Stomach (tissue), 4 donors: ENCODE results near the gene AFAP1.
A peak's percentile ranks its signal among the peaks of the same experiment; 100 is the strongest.

ENCODE experiments used
- POLR2A ChIP-seq, 4 donors: fragments of 450-650 bp; IDR thresholded peaks; one replicate each; pipeline ENCODE4 v1.6.1; 2016; ENCODE audit warnings: antibody characterized with exemption in 4 of 4, control low read depth in 2 of 4, mild to moderate bottlenecking in 1 of 4, moderate library complexity in 1 of 4
- POLR2AphosphoS5 ChIP-seq, 3 donors: sonication (generic); formaldehyde crosslinking; IDR thresholded peaks; one replicate each; pipeline ENCODE4 v1.6.1; 2016; ENCODE audit warnings: antibody characterized with exemption in 3 of 3
- TF ChIP-seq, protein P1 (sequence below), 7 experiments: fragments of 450-650 bp in 4 of 7; fragments of 200-600 bp in 3 of 7; sonication (generic) in 3 of 7; IDR thresholded peaks; one replicate each; pipeline ENCODE4 v1.5.1; 2016 to 2019; ENCODE audit warnings: antibody characterized with exemption in 7 of 7, control low read depth in 2 of 7, mild to moderate bottlenecking in 1 of 7

DNA sequence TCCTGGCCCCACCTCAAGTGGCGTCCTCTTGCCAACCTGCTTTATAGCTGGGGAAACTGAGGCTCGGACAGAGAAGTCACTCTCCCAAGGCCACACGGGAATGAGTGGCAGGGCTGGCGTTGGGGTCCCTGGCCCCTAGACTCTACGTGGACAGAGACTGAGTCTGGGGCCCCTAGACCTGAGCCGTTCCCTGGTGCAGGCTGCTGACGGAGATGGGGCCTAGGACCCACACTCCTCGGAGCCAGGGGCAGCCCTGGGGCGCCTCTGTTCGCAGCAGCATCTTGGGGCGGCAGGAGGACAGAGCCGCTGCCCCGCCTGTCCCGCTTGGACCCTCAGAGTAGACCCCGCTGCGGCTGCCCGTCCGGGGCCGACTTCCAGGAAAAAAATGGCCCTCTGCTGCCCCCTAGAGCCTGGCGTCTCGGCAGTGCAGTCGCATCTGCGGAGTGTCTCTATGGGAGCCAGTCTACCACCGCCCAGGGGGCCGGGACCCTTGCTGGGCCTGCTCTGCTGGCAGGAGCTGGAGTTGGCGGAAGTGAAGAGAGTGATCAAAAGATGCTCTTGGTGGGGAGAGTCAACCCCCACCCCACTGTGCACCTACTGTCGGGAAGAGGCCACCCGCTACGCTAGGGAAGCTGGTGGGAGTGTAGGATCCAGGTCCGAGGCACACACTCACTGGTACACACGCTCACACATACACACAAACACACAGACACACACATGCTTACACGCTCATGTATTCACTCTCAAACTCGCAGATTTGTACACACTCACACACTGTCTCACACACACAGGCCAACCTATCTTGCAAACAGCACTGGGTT lies 220.1 kb downstream of the AFAP1 start:
- TF ChIP-seq POLR2A (IDR thresholded peaks at IDR 0.05) (no peak), POLR2AphosphoS5 (IDR thresholded peaks at IDR 0.05) (no peak)
- TF ChIP-seq, protein P1, sequence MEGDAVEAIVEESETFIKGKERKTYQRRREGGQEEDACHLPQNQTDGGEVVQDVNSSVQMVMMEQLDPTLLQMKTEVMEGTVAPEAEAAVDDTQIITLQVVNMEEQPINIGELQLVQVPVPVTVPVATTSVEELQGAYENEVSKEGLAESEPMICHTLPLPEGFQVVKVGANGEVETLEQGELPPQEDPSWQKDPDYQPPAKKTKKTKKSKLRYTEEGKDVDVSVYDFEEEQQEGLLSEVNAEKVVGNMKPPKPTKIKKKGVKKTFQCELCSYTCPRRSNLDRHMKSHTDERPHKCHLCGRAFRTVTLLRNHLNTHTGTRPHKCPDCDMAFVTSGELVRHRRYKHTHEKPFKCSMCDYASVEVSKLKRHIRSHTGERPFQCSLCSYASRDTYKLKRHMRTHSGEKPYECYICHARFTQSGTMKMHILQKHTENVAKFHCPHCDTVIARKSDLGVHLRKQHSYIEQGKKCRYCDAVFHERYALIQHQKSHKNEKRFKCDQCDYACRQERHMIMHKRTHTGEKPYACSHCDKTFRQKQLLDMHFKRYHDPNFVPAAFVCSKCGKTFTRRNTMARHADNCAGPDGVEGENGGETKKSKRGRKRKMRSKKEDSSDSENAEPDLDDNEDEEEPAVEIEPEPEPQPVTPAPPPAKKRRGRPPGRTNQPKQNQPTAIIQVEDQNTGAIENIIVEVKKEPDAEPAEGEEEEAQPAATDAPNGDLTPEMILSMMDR (IDR thresholded peaks at IDR 0.05): peak in 5 of 7 experiments; percentile 14 to 75 (median 54)
